ENCODE results near the gene ANO3. TPM values are rescaled to one million over a fixed set of nuclear protein-coding genes. Genes with fewer than 3 reads are reported as not detected.

Gene ANO3
- total and polyA plus RNA-seq, 2 of the 8 experiments (the other 6 are each of a cell fraction or from before 2014, with no cell fraction given), result not detected

- TF ChIP-seq CHD7 (IDR thresholded peaks at IDR 0.05; ENCODE audit: insufficient replicate concordance, low read length) (no peak), BRCA1 (IDR thresholded peaks at IDR 0.05; ENCODE audit: low read depth, low read length) (no peak), YY1 (IDR thresholded peaks at IDR 0.05; ENCODE audit: low read depth, low read length) (no peak), SUZ12 (IDR thresholded peaks at IDR 0.05; ENCODE audit: low read length) (no peak)
Observed at GRCh38 chr11:26573896-26574295, 242.0 kb downstream of the ANO3 start (continued).
